Progenitor cell of endocrine pancreas (in vitro differentiated cells): ENCODE results near the gene TPRG1L. TPM values are rescaled to one million over a fixed set of nuclear protein-coding genes. Genes with fewer than 3 reads are reported as not detected.

Experiments used
- DNase-seq: peaks from one replicate; pipeline ENCODE4 v3.0.0; 2021; ENCODE audit warnings: low spot score; ENCODE audit not compliant: unreplicated experiment
- H3K27ac Mint-ChIP-seq: 2 replicates; pipeline ENCODE4 v1.8.0; 2021; ENCODE audit warnings: mild to moderate bottlenecking, moderate library complexity, mixed read lengths
- H3K27me3 Mint-ChIP-seq: 2 replicates; pipeline ENCODE4 v1.8.0; 2021; ENCODE audit warnings: mixed read lengths
- H3K36me3 Mint-ChIP-seq: 2 replicates; pipeline ENCODE4 v1.8.0; 2022; ENCODE audit warnings: mixed read lengths; ENCODE audit not compliant: insufficient read depth
- H3K4me1 Mint-ChIP-seq: 2 replicates; pipeline ENCODE4 v1.8.0; 2021; ENCODE audit warnings: low read depth, mixed read lengths
- H3K4me3 Mint-ChIP-seq: 2 replicates; pipeline ENCODE4 v1.8.0; 2021; ENCODE audit warnings: low read depth, mild to moderate bottlenecking, moderate library complexity, mixed read lengths
- H3K9me3 Mint-ChIP-seq: 2 replicates; pipeline ENCODE4 v1.8.0; 2021; ENCODE audit warnings: low read depth, mixed read lengths
- total RNA-seq: library from RNA; stranded (reverse); gene quantifications from 2 replicates; pipeline ENCODE4 v1.2.1, GENCODE V29; 2021
- TF ChIP-seq, protein P1 (sequence below): fragments of 200-600 bp; sonication (generic); IDR thresholded peaks from one replicate; pipeline ENCODE4 v1.5.0; 2021; ENCODE audit warnings: antibody characterized with exemption, mild to moderate bottlenecking; ENCODE audit not compliant: unreplicated experiment

TPRG1L gene
- total RNA-seq, 1 donor from 2014 or later: 31.4 TPM

DNA sequence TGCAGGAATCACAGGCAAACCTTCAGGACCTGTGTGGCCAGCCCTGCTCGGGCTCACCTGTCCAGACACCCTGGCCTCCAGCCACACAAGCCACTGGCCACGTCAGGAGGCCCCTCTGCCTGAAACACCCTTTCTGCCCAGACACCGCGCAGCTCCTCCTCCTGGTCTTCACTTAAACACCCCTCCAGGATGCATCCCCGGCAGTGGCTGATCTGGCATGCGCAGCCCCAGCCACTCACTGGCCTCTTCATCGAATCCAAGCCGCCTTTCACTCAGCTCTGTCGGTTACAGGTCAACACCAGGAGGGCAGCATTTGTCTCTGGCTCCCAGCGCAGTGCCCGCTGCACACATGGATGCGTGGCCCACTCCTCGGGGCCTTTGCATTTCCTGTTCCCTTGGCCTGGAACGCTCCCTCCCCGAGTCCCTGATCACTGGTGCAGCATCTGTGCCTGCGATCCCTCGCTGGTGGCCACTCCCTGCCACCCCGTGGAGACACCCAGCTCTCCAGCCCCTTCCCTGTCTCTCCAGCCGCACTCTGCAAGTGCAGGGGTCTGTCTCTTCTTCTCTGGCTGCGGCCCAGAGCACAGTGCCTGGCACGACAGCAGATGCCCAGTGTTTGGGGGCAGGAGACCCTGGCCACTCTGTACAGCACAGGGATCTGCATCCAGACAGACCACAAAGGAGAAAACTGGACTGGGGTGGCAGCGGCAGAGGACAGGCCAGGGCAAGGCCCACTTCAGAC, 9.4 kb downstream of the TPRG1L start:
- Mint-ChIP-seq H3K4me1 (no peaks in the 10 kb centered on the region), H3K27me3 (no peaks in the 10 kb centered on the region), H3K27ac (no peak overlapping the region), H3K36me3 (peaks cover 10% of the 10 kb centered on the region), H3K4me3 (no peak overlapping the region), H3K9me3 (no peaks in the 10 kb centered on the region)
- DNase-seq: no peak
- TF ChIP-seq, protein P1, sequence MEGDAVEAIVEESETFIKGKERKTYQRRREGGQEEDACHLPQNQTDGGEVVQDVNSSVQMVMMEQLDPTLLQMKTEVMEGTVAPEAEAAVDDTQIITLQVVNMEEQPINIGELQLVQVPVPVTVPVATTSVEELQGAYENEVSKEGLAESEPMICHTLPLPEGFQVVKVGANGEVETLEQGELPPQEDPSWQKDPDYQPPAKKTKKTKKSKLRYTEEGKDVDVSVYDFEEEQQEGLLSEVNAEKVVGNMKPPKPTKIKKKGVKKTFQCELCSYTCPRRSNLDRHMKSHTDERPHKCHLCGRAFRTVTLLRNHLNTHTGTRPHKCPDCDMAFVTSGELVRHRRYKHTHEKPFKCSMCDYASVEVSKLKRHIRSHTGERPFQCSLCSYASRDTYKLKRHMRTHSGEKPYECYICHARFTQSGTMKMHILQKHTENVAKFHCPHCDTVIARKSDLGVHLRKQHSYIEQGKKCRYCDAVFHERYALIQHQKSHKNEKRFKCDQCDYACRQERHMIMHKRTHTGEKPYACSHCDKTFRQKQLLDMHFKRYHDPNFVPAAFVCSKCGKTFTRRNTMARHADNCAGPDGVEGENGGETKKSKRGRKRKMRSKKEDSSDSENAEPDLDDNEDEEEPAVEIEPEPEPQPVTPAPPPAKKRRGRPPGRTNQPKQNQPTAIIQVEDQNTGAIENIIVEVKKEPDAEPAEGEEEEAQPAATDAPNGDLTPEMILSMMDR: no peak

DNA sequence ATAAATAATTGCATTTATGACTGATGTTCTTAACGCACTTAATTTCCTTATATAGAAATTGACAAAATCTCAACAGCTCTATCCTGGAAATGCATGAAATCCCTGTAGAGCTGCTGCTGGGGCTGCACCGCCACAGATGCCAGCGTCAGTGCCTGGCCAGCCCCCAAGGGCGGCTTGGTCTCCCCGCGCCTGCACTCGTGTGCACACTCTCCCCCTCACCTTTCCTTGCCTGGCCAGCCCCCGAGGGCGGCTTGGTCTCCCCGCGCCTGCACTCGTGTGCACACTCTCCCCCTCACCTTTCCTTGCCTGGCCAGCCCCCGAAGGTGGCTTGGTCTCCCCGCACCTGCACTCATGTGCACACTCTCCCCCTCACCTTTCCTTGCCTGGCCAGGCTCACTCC, 11.3 kb downstream of the TPRG1L start:
- H3K36me3 Mint-ChIP-seq: peaks cover 10% of the 10 kb centered on the region
- H3K9me3 Mint-ChIP-seq: no peaks in the 10 kb centered on the region
- no peaks in the 10 kb centered on the region for H3K4me1 Mint-ChIP-seq
- H3K4me3 Mint-ChIP-seq: no peak overlapping the region
- TF ChIP-seq, protein P1: no peak
- DNase-seq: no peak
- no peaks in the 10 kb centered on the region for H3K27me3 Mint-ChIP-seq
- H3K27ac Mint-ChIP-seq: no peak overlapping the region

DNA sequence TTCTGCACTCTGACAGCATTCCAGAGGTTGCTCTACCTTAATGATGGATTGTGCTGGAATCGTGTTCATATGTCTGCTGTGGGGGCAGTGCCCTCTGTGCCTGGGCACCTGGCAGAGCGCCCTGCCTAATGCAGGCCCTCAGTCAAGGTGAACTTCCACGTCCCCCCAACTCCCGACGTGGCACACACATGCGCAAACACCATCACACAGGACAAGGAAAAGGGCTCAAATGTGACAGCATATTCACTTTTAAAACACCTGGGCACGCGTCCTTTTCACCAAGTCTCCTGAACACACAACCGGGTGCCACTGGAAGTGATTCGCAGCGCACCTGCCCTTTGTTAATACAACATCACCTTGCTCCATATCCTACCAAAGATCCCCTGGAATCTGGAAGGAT, 11.7 kb downstream of the TPRG1L start:
- DNase-seq: no peak
- Mint-ChIP-seq H3K4me1 (no peaks in the 10 kb centered on the region), H3K9me3 (no peaks in the 10 kb centered on the region), H3K27me3 (no peaks in the 10 kb centered on the region), H3K27ac (no peak overlapping the region), H3K36me3 (peaks cover 10% of the 10 kb centered on the region), H3K4me3 (no peak overlapping the region)
- TF ChIP-seq, protein P1: no peak

DNA sequence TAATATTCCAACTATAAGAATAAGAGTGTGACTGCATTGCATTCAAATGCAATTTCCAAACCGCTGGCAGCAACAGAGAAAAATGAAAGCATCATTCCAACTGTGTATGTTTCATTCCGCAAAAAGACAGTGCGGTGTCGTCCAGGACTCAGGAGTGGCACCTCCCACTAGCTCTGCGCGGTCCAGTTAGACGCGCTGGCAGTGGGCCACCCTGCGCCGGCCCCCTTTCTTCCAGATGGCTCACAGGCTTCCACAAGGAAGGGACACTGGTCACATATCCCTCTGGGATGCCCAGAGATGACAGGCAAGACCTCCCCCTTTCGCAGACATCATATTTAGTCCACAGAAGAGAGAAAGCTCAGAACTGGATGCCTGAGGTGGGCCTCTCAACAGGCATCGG, 13.2 kb downstream of the TPRG1L start:
- TF ChIP-seq, protein P1: no peak
- H3K36me3 Mint-ChIP-seq: peaks cover 8% of the 10 kb centered on the region
- no peak overlapping the region for H3K4me3 Mint-ChIP-seq
- H3K27ac Mint-ChIP-seq: no peak overlapping the region
- DNase-seq: no peak
- no peaks in the 10 kb centered on the region for H3K27me3 Mint-ChIP-seq
- no peaks in the 10 kb centered on the region for H3K4me1 Mint-ChIP-seq
- no peaks in the 10 kb centered on the region for H3K9me3 Mint-ChIP-seq

DNA sequence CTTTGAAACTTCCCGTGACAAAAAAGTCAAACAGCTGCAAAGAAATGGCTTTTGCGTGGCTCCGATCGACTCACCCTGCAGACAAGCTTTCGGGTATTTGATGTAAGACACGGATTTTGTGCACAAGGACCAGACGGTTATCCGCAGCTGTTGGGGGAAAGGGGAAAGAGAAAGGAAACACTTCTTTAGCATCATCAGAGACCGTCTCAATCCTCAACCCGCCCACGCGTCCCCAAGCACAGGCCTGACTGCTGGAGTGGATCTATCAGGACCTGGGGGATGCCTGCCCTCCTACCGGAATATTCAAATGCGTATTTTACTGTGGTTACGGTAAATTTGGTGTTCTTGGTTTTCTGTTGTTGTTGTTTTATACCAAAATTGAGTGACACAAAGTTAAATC, 13.9 kb downstream of the TPRG1L start:
- no peaks in the 10 kb centered on the region for H3K27me3 Mint-ChIP-seq
- H3K4me1 Mint-ChIP-seq: no peaks in the 10 kb centered on the region
- H3K36me3 Mint-ChIP-seq: peaks cover 7% of the 10 kb centered on the region
- no peak overlapping the region for H3K4me3 Mint-ChIP-seq
- H3K9me3 Mint-ChIP-seq: no peaks in the 10 kb centered on the region
- DNase-seq: no peak
- no peak overlapping the region for H3K27ac Mint-ChIP-seq
- TF ChIP-seq, protein P1: no peak
